Stimulated activated CD8-positive, alpha-beta memory T cell treated with anti-CD3 and anti-CD28 coated beads, Interleukin-15, amount 100 ng/mL, for 24 hours (primary cell): ENCODE results near the gene ALG8.
"Not testable (repeated sequence)": the region's sequence is repeated elsewhere in the genome, so short reads cannot be mapped to it uniquely, and the experiment has no call there.

Source experiments
- DNase-seq: peaks from one replicate; pipeline ENCODE4 v3.0.0-alpha.2; 2020; ENCODE audit warnings: low read depth

Gene ALG8

GRCh38 chr11:78139422-78140391 lies at the start of gene ALG8:
ALG8 (minus strand) TSS chr11:78139626; CDS start chr11:78139588, 38 bp downstream.
- peak; percentile 94 for DNase-seq

GRCh38 chr11:78188286-78189173 lies 49.1 kb upstream of the ALG8 start, which contains the start of the genes KCTD21 and USP35:
KCTD21 (minus strand) TSS chr11:78188626; CDS start chr11:78174554, 14,072 bp downstream.
USP35 (plus strand) TSS chr11:78188919; CDS start chr11:78196246, 7,327 bp downstream.
- DNase-seq, result peak; percentile 66

- peak; percentile 37 for DNase-seq
These were observed 48.2 kb upstream of the ALG8 start for GRCh38 chr11:78187366-78188285.

GRCh38 chr11:78181185-78181584 lies 41.8 kb upstream of the ALG8 start:
- no peak for DNase-seq

GRCh38 chr11:78180751-78181150 lies 41.3 kb upstream of the ALG8 start:
- no peak for DNase-seq

- no peak for DNase-seq
These were observed 40.1 kb upstream of the ALG8 start for GRCh38 chr11:78179459-78180071.

- DNase-seq, result no peak
These were observed 37.8 kb upstream of the ALG8 start for GRCh38 chr11:78177216-78177615.

- DNase-seq, result no peak
These were observed 37.2 kb upstream of the ALG8 start for GRCh38 chr11:78176605-78177141.

- not testable (repeated sequence) for DNase-seq
These were observed 36.4 kb upstream of the ALG8 start for GRCh38 chr11:78175862-78176261.

- DNase-seq, result no peak
These were observed 32.5 kb upstream of the ALG8 start for GRCh38 chr11:78171951-78172350.

- no peak for DNase-seq
These were observed 31.6 kb upstream of the ALG8 start for GRCh38 chr11:78170874-78171549.

GRCh38 chr11:78170413-78170812 lies 31.0 kb upstream of the ALG8 start:
- DNase-seq, result no peak

GRCh38 chr11:78168539-78169477 lies 29.4 kb upstream of the ALG8 start:
- no peak for DNase-seq

GRCh38 chr11:78166855-78167469 lies 27.5 kb upstream of the ALG8 start:
- no peak for DNase-seq

- no peak for DNase-seq
These were observed 25.0 kb upstream of the ALG8 start for GRCh38 chr11:78164471-78164870.

- DNase-seq, result no peak
These were observed 24.4 kb upstream of the ALG8 start for GRCh38 chr11:78163828-78164227.

GRCh38 chr11:78161962-78162371 lies 22.5 kb upstream of the ALG8 start:
- DNase-seq, result no peak

GRCh38 chr11:78161346-78161745 lies 21.9 kb upstream of the ALG8 start:
- no peak for DNase-seq
